ENCODE results near the gene C6orf62. TPM values are rescaled to one million over a fixed set of nuclear protein-coding genes. Genes with fewer than 3 reads are reported as not detected.
A peak's percentile ranks its signal among the peaks of the same experiment; 100 is the strongest.
"Not testable (repeated sequence)": the region's sequence is repeated elsewhere in the genome, so short reads cannot be mapped to it uniquely, and the experiment has no call there.

Gene C6orf62
- total and polyA plus RNA-seq, 4 donors, result 29.6 to 58.6 (median 49.4) TPM

DNA sequence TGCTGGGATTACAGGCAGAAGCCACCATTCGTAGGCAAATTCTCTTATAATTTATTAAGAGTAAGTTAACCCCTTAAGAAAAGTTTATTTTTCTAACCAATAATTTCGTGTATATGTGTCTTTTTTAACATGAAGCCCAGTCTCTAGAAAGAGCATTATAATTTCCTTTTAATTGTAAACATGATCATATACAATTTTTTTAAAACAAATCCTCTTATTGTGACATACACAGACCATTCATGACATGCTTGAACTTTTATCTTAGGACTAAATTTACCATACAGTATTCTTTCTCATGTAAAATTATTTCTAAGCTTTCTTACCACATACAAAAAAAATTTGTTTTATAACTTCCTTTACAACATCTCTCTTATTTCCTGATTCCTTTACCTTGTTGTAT is 45.3 kb downstream of the C6orf62 start (continued):
- TF ChIP-seq, protein P1, sequence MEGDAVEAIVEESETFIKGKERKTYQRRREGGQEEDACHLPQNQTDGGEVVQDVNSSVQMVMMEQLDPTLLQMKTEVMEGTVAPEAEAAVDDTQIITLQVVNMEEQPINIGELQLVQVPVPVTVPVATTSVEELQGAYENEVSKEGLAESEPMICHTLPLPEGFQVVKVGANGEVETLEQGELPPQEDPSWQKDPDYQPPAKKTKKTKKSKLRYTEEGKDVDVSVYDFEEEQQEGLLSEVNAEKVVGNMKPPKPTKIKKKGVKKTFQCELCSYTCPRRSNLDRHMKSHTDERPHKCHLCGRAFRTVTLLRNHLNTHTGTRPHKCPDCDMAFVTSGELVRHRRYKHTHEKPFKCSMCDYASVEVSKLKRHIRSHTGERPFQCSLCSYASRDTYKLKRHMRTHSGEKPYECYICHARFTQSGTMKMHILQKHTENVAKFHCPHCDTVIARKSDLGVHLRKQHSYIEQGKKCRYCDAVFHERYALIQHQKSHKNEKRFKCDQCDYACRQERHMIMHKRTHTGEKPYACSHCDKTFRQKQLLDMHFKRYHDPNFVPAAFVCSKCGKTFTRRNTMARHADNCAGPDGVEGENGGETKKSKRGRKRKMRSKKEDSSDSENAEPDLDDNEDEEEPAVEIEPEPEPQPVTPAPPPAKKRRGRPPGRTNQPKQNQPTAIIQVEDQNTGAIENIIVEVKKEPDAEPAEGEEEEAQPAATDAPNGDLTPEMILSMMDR (IDR thresholded peaks at IDR 0.05; ENCODE audit: low read depth, low read length, missing input control), result no peak

- TF ChIP-seq GABPA (IDR thresholded peaks at IDR 0.05 in 1 of 2, conservative IDR thresholded peaks at IDR 0.05 in 1 of 2) (no peak), SP1 (IDR thresholded peaks at IDR 0.05) (peak; percentile 48), RAD21 (IDR thresholded peaks at IDR 0.05) (no peak), ATF3 (IDR thresholded peaks at IDR 0.05) (peak; percentile 85), FOXA2 (IDR thresholded peaks at IDR 0.05) (no peak), HNF4G (IDR thresholded peaks at IDR 0.05) (no peak), NR2F2 (IDR thresholded peaks at IDR 0.05) (no peak), HNF4A (conservative IDR thresholded peaks at IDR 0.05) (peak; percentile 77 to 88), EGR1 (IDR thresholded peaks at IDR 0.05; ENCODE audit: low read depth in 2 of 2) (no peak), RXRA (IDR thresholded peaks at IDR 0.05) (peak; percentile 70 to 77), REST (IDR thresholded peaks at IDR 0.05) (no peak), YY1 (IDR thresholded peaks at IDR 0.05) (peak; percentile 14), JUND (IDR thresholded peaks at IDR 0.05) (peak in 1 of 2 donors; percentile 59), FOXA1 (IDR thresholded peaks at IDR 0.05) (no peak), MAX (IDR thresholded peaks at IDR 0.05) (no peak), TAF1 (conservative IDR thresholded peaks at IDR 0.05) (no peak)
- TF ChIP-seq, protein P2, sequence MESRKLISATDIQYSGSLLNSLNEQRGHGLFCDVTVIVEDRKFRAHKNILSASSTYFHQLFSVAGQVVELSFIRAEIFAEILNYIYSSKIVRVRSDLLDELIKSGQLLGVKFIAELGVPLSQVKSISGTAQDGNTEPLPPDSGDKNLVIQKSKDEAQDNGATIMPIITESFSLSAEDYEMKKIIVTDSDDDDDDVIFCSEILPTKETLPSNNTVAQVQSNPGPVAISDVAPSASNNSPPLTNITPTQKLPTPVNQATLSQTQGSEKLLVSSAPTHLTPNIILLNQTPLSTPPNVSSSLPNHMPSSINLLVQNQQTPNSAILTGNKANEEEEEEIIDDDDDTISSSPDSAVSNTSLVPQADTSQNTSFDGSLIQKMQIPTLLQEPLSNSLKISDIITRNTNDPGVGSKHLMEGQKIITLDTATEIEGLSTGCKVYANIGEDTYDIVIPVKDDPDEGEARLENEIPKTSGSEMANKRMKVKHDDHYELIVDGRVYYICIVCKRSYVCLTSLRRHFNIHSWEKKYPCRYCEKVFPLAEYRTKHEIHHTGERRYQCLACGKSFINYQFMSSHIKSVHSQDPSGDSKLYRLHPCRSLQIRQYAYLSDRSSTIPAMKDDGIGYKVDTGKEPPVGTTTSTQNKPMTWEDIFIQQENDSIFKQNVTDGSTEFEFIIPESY (IDR thresholded peaks at IDR 0.05), result no peak
- TF ChIP-seq, protein P1 (IDR thresholded peaks at IDR 0.05; ENCODE audit: low read depth, low read length, missing input control), result no peak
- Histone ChIP-seq H3K27me3 (ENCODE audit: control insufficient read depth in 4 of 4, insufficient read depth in 4 of 4, low read length in 3 of 4) (no peaks in the 10 kb centered on the region), H3K36me3 (ENCODE audit: control insufficient read depth in 4 of 4, insufficient read depth in 3 of 4, low read depth in 1 of 4, low read length in 3 of 4) (no peaks in the 10 kb centered on the region), H3K9ac (ENCODE audit: low read depth in 1 of 2, low read length in 2 of 2) (no peak overlapping the region), H3K4me1 (ENCODE audit: control insufficient read depth in 4 of 4, insufficient read depth in 4 of 4, low read length in 3 of 4) (peaks cover 6 to 45% (median 19%) of the 10 kb centered on the region in 4 donors), H3K27ac (ENCODE audit: low read depth in 1 of 2, low read length in 2 of 2) (peak overlapping the region; percentile 38 to 63), H3K9me3 (ENCODE audit: control insufficient read depth in 4 of 4, low read length in 3 of 4) (no peaks in the 10 kb centered on the region), H3K4me3 (ENCODE audit: low read depth in 1 of 3, low read length in 3 of 3) (no peak overlapping the region)
- DNase-seq (ENCODE audit: low spot score), result no peak
- WGBS, result 39% methylated on average over 6 of the region's 6 CpGs
Measured at GRCh38 chr6:24672620-24673182, 46.3 kb downstream of the C6orf62 start.

DNA sequence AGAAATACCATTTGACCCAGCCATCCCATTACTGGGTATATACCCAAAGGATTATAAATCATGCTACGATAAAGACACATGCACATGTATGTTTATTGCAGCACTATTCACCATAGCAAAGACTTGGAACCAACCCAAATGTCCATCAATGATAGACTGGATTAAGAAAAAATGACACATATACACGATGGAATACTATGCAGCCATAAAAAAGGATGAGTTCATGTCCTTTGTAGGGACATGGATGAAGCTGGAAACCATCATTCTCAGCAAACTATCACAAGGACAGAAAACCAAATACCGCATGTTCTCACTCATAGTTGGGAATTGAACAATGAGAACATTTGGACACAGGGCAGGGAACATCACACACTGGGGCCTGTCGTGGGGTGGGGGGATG is 47.9 kb downstream of the C6orf62 start:
- H3K9me3 ChIP-seq (ENCODE audit: control insufficient read depth in 4 of 4, low read length in 3 of 4); H3K9ac ChIP-seq (ENCODE audit: low read depth in 1 of 2, low read length in 2 of 2); H3K36me3 ChIP-seq (ENCODE audit: control insufficient read depth in 4 of 4, insufficient read depth in 3 of 4, low read depth in 1 of 4, low read length in 3 of 4); DNase-seq (ENCODE audit: low spot score); H3K4me3 ChIP-seq (ENCODE audit: low read depth in 1 of 3, low read length in 3 of 3); H3K27me3 ChIP-seq (ENCODE audit: control insufficient read depth in 4 of 4, insufficient read depth in 4 of 4, low read length in 3 of 4); H3K27ac ChIP-seq (ENCODE audit: low read depth in 1 of 2, low read length in 2 of 2): not testable (repeated sequence)
- 93% methylated on average over 4 of the region's 4 CpGs for WGBS
- peaks cover 6 to 43% (median 17%) of the 10 kb centered on the region in 4 donors for H3K4me1 ChIP-seq (ENCODE audit: control insufficient read depth in 4 of 4, insufficient read depth in 4 of 4, low read length in 3 of 4)

DNA sequence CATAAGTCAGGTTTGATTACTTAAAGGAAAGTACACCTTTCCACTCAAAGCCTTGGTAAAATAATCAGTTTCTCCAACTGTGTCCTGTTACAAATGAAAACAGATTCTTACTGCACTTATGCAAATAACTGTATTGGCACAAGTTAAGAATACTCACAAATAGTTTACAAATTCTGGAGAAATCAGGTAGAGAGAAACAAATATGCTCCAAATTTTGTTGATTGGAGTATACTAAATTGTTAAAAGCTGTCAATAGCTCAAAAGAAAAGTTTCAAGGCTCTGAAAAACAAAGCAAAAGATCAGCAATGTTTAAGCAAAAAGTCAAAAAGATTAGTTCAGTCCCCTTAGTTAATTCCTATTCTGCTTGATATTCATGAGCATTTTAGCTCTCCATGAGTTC is 48.5 kb downstream of the C6orf62 start:
- peaks cover 6 to 49% (median 22%) of the 10 kb centered on the region in 4 donors for H3K4me1 ChIP-seq (ENCODE audit: control insufficient read depth in 4 of 4, insufficient read depth in 4 of 4, low read length in 3 of 4)
- H3K9me3 ChIP-seq (ENCODE audit: control insufficient read depth in 4 of 4, low read length in 3 of 4); H3K27me3 ChIP-seq (ENCODE audit: control insufficient read depth in 4 of 4, insufficient read depth in 4 of 4, low read length in 3 of 4); H3K36me3 ChIP-seq (ENCODE audit: control insufficient read depth in 4 of 4, insufficient read depth in 3 of 4, low read depth in 1 of 4, low read length in 3 of 4); H3K27ac ChIP-seq (ENCODE audit: low read depth in 1 of 2, low read length in 2 of 2); DNase-seq (ENCODE audit: low spot score); H3K9ac ChIP-seq (ENCODE audit: low read depth in 1 of 2, low read length in 2 of 2); H3K4me3 ChIP-seq (ENCODE audit: low read depth in 1 of 3, low read length in 3 of 3): not testable (repeated sequence)

Data from liver (tissue), 9 donors.